ENCODE results near the gene TMEM132E.

Gene TMEM132E

GRCh38 chr17:34654881-34655276 lies 75.5 kb downstream of the TMEM132E start:
- no peaks in the 10 kb centered on the region for H3K9me3 ChIP-seq (ENCODE audit: control insufficient read depth, low read depth, low read length)
- H3K4me3 ChIP-seq (ENCODE audit: low read length): no peak overlapping the region
- no peaks in the 10 kb centered on the region for H3K27me3 ChIP-seq (ENCODE audit: control insufficient read depth, insufficient read depth, low read length)
- H3K9ac ChIP-seq (ENCODE audit: low read length): no peak overlapping the region
- H3K4me1 ChIP-seq (ENCODE audit: control insufficient read depth, low read depth, low read length): no peaks in the 10 kb centered on the region
- no peaks in the 10 kb centered on the region for H3K36me3 ChIP-seq (ENCODE audit: control insufficient read depth, low read depth, low read length)
- no peak overlapping the region for H3K27ac ChIP-seq (ENCODE audit: low read length)

GRCh38 chr17:34656801-34657200 lies 77.4 kb downstream of the TMEM132E start:
- Histone ChIP-seq H3K27ac (ENCODE audit: low read length) (no peak overlapping the region), H3K9me3 (ENCODE audit: control insufficient read depth, low read depth, low read length) (no peaks in the 10 kb centered on the region), H3K27me3 (ENCODE audit: control insufficient read depth, insufficient read depth, low read length) (no peaks in the 10 kb centered on the region), H3K36me3 (ENCODE audit: control insufficient read depth, low read depth, low read length) (no peaks in the 10 kb centered on the region), H3K4me1 (ENCODE audit: control insufficient read depth, low read depth, low read length) (no peaks in the 10 kb centered on the region), H3K9ac (ENCODE audit: low read length) (no peak overlapping the region), H3K4me3 (ENCODE audit: low read length) (no peak overlapping the region)

- H3K9me3 ChIP-seq (ENCODE audit: control insufficient read depth, low read depth, low read length): no peaks in the 10 kb centered on the region
- H3K4me3 ChIP-seq (ENCODE audit: low read length): no peak overlapping the region
- H3K36me3 ChIP-seq (ENCODE audit: control insufficient read depth, low read depth, low read length): no peaks in the 10 kb centered on the region
- no peak overlapping the region for H3K27ac ChIP-seq (ENCODE audit: low read length)
- no peak overlapping the region for H3K9ac ChIP-seq (ENCODE audit: low read length)
- H3K4me1 ChIP-seq (ENCODE audit: control insufficient read depth, low read depth, low read length): no peaks in the 10 kb centered on the region
- no peaks in the 10 kb centered on the region for H3K27me3 ChIP-seq (ENCODE audit: control insufficient read depth, insufficient read depth, low read length)
These were observed 79.6 kb downstream of the TMEM132E start for GRCh38 chr17:34658811-34659560.

- Histone ChIP-seq H3K9ac (ENCODE audit: low read length) (no peak overlapping the region), H3K27ac (ENCODE audit: low read length) (no peak overlapping the region), H3K9me3 (ENCODE audit: control insufficient read depth, low read depth, low read length) (no peaks in the 10 kb centered on the region), H3K36me3 (ENCODE audit: control insufficient read depth, low read depth, low read length) (no peaks in the 10 kb centered on the region), H3K4me1 (ENCODE audit: control insufficient read depth, low read depth, low read length) (peaks cover 17% of the 10 kb centered on the region), H3K4me3 (ENCODE audit: low read length) (no peak overlapping the region), H3K27me3 (ENCODE audit: control insufficient read depth, insufficient read depth, low read length) (no peaks in the 10 kb centered on the region)
These were observed 84.3 kb downstream of the TMEM132E start for GRCh38 chr17:34663714-34664113.

GRCh38 chr17:34665150-34665806 lies 85.9 kb downstream of the TMEM132E start:
- Histone ChIP-seq H3K9me3 (ENCODE audit: control insufficient read depth, low read depth, low read length) (no peaks in the 10 kb centered on the region), H3K36me3 (ENCODE audit: control insufficient read depth, low read depth, low read length) (no peaks in the 10 kb centered on the region), H3K27me3 (ENCODE audit: control insufficient read depth, insufficient read depth, low read length) (no peaks in the 10 kb centered on the region), H3K4me1 (ENCODE audit: control insufficient read depth, low read depth, low read length) (peaks cover 17% of the 10 kb centered on the region), H3K4me3 (ENCODE audit: low read length) (peak overlapping the region; percentile 8), H3K27ac (ENCODE audit: low read length) (no peak overlapping the region), H3K9ac (ENCODE audit: low read length) (no peak overlapping the region)

- H3K27ac ChIP-seq (ENCODE audit: low read length): no peak overlapping the region
- H3K9ac ChIP-seq (ENCODE audit: low read length): no peak overlapping the region
- no peaks in the 10 kb centered on the region for H3K9me3 ChIP-seq (ENCODE audit: control insufficient read depth, low read depth, low read length)
- peaks cover 20% of the 10 kb centered on the region for H3K4me1 ChIP-seq (ENCODE audit: control insufficient read depth, low read depth, low read length)
- H3K27me3 ChIP-seq (ENCODE audit: control insufficient read depth, insufficient read depth, low read length): no peaks in the 10 kb centered on the region
- peak overlapping the region; percentile 8 for H3K4me3 ChIP-seq (ENCODE audit: low read length)
- no peaks in the 10 kb centered on the region for H3K36me3 ChIP-seq (ENCODE audit: control insufficient read depth, low read depth, low read length)
These were observed 86.7 kb downstream of the TMEM132E start for GRCh38 chr17:34665819-34666763.

GRCh38 chr17:34667656-34668055 lies 88.3 kb downstream of the TMEM132E start:
- Histone ChIP-seq H3K9me3 (ENCODE audit: control insufficient read depth, low read depth, low read length) (no peaks in the 10 kb centered on the region), H3K27me3 (ENCODE audit: control insufficient read depth, insufficient read depth, low read length) (no peaks in the 10 kb centered on the region), H3K27ac (ENCODE audit: low read length) (no peak overlapping the region), H3K36me3 (ENCODE audit: control insufficient read depth, low read depth, low read length) (no peaks in the 10 kb centered on the region), H3K4me3 (ENCODE audit: low read length) (no peak overlapping the region), H3K9ac (ENCODE audit: low read length) (no peak overlapping the region), H3K4me1 (ENCODE audit: control insufficient read depth, low read depth, low read length) (peaks cover 20% of the 10 kb centered on the region)

- no peak overlapping the region for H3K27ac ChIP-seq (ENCODE audit: low read length)
- H3K9ac ChIP-seq (ENCODE audit: low read length): no peak overlapping the region
- H3K36me3 ChIP-seq (ENCODE audit: control insufficient read depth, low read depth, low read length): no peaks in the 10 kb centered on the region
- no peak overlapping the region for H3K4me3 ChIP-seq (ENCODE audit: low read length)
- no peaks in the 10 kb centered on the region for H3K9me3 ChIP-seq (ENCODE audit: control insufficient read depth, low read depth, low read length)
- peaks cover 20% of the 10 kb centered on the region for H3K4me1 ChIP-seq (ENCODE audit: control insufficient read depth, low read depth, low read length)
- no peaks in the 10 kb centered on the region for H3K27me3 ChIP-seq (ENCODE audit: control insufficient read depth, insufficient read depth, low read length)
These were observed 88.8 kb downstream of the TMEM132E start for GRCh38 chr17:34668206-34668605.

- H3K9me3 ChIP-seq (ENCODE audit: control insufficient read depth, low read depth, low read length): no peaks in the 10 kb centered on the region
- no peak overlapping the region for H3K9ac ChIP-seq (ENCODE audit: low read length)
- H3K4me3 ChIP-seq (ENCODE audit: low read length): no peak overlapping the region
These were observed 90.1 kb downstream of the TMEM132E start for GRCh38 chr17:34669511-34669910.

GRCh38 chr17:34670618-34671017 lies 91.2 kb downstream of the TMEM132E start:
- Histone ChIP-seq H3K36me3 (ENCODE audit: control insufficient read depth, low read depth, low read length) (no peaks in the 10 kb centered on the region), H3K27ac (ENCODE audit: low read length) (no peak overlapping the region), H3K27me3 (ENCODE audit: control insufficient read depth, insufficient read depth, low read length) (no peaks in the 10 kb centered on the region), H3K9me3 (ENCODE audit: control insufficient read depth, low read depth, low read length) (no peaks in the 10 kb centered on the region), H3K9ac (ENCODE audit: low read length) (no peak overlapping the region), H3K4me1 (ENCODE audit: control insufficient read depth, low read depth, low read length) (peaks cover 11% of the 10 kb centered on the region), H3K4me3 (ENCODE audit: low read length) (no peak overlapping the region)

More at GRCh38 chr17:34669511-34669910, 90.1 kb downstream of the TMEM132E start:
- H3K27ac ChIP-seq (ENCODE audit: low read length): no peak overlapping the region
- no peaks in the 10 kb centered on the region for H3K36me3 ChIP-seq (ENCODE audit: control insufficient read depth, low read depth, low read length)
- H3K4me1 ChIP-seq (ENCODE audit: control insufficient read depth, low read depth, low read length): peaks cover 20% of the 10 kb centered on the region
- no peaks in the 10 kb centered on the region for H3K27me3 ChIP-seq (ENCODE audit: control insufficient read depth, insufficient read depth, low read length)

GRCh38 chr17:34671191-34671590 lies 91.8 kb downstream of the TMEM132E start:
- H3K27ac ChIP-seq (ENCODE audit: low read length): no peak overlapping the region
- H3K9me3 ChIP-seq (ENCODE audit: control insufficient read depth, low read depth, low read length): no peaks in the 10 kb centered on the region
- H3K4me1 ChIP-seq (ENCODE audit: control insufficient read depth, low read depth, low read length): peaks cover 5% of the 10 kb centered on the region
- no peak overlapping the region for H3K4me3 ChIP-seq (ENCODE audit: low read length)
- no peaks in the 10 kb centered on the region for H3K27me3 ChIP-seq (ENCODE audit: control insufficient read depth, insufficient read depth, low read length)
- H3K36me3 ChIP-seq (ENCODE audit: control insufficient read depth, low read depth, low read length): no peaks in the 10 kb centered on the region
- no peak overlapping the region for H3K9ac ChIP-seq (ENCODE audit: low read length)

All from iPS-18a (cell line).